Measurements from ENCODE around the gene ADIPOR2.
"Not testable (repeated sequence)": the region's sequence is repeated elsewhere in the genome, so short reads cannot be mapped to it uniquely, and the experiment has no call there.

Gene ADIPOR2

DNA sequence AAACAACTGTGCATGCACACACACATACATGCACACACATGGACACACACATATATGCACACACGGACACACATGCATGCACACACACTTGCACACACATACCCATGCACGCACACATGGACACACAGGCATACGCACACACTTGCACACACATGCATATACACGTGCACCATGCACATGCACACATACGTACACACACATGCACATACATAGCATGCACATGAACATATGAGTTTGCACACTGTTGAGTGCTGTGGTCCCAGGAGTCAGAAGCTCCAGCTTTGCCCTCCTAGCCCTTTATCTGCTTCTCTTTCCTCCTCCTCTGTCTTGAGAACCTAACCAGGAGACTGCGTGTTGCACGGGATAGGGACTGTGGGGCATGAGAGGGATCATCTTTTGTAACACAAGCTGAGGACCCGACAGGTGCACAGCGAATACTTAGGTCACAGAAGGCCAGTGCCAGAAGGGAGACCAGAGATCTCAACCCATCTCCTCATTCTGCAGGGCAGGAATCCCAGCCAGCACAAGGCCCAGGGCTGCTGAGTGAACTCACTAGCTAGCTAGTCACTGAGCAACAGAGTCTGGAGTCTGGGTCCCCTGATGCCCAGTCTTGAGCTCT lies 126.0 kb downstream of the ADIPOR2 start:
- DNase-seq, result no peak

DNA sequence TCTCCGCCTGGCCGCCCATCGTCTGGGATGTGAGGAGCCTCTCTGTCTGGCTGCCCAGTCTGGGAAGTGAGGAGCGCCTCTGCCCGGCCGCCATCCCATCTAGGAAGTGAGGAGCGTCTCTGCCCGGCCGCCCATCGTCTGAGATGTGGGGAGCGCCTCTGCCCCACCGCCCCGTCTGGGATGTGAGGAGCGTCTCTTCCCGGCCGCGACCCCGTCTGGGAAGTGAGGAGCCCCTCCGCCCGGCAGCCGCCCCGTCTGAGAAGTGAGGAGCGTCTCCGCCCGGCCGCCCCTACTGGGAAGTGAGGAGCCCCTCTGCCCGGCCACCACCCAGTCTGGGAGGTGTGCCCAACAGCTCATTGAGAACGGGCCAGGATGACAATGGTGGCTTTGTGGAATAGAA lies 127.1 kb downstream of the ADIPOR2 start:
- DNase-seq, result not testable (repeated sequence)

DNA sequence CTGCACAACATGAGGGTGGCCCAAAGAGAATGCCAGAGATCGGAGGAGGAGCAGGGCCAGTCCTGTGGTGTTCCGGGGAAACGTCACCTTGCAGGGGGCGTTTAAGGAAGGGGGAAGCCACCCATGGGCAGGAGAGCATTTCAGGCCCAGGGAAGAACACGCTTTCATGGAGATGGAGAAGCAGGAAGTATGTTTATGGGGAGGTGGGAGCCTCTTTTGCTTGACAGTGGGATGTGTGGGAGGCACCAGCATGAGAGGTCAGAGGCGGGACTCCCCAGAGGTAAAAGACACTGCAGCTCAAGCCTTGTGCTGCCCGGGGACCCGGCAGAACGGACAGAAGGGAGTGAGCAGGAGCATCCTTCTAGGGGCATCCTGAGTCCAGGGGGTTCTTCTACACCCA lies 128.2 kb downstream of the ADIPOR2 start:
- DNase-seq, result no peak

DNA sequence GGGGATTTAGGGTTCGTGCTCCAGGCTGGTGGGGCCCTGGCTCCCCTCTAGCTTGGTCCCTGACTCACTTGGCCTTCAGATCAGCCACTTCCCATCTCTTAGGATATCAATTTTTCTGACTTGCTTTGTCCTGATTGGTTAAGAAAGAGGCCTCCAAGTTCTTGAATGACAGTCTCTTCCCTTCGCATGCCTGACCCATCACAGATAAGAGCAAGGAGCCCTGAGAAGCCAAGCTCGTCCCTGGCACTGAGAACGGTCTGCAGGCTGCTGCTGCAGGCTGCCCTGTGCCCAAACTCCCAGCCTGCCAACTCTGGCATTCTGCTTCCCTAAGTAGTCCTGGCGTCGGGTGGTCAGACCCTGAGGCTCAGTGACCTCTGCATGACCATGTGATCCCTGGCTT lies 128.7 kb downstream of the ADIPOR2 start:
- no peak for DNase-seq

DNA sequence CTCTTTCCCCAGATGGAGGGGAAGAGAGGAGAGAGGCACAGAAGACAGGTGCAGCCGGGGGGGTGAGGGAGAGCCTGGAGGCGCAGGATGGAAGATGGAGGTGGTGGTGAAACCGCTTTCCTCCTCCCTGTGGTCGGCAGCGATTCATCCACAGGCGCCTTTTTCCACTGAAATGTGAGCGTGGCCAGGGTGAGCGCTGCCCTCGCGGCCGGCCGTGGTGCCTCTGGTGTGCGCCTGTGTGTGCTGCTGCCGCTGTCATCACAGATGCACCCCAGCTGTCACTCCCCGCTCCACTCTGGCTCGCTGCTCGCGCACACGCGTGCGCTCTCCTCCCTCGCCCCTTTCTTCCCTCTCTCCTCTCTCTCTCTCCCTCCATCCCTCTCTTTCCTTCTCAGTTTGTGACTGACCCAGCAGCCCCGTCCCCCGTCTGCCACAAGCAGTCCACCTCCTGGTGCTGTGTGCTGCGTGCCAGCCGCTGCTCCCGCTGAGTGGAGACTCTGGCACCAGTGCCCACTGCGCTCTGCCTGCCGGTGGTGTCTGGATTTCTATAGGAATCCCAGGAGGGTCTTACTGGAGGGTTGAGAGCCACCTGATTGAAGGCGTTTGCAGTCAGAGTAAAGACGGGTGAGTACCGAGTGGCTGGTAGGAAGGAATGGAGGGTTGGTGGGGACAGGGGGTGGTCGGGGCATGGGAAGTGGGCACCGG lies 129.5 kb downstream of the ADIPOR2 start, which contains the start of gene LRTM2:
Gene LRTM2 (plus strand): TSS at position 375 of the 705 bp plus-strand sequence. CDS start 7,584 bp downstream, outside the sequence.
- DNase-seq, result no peak

DNA sequence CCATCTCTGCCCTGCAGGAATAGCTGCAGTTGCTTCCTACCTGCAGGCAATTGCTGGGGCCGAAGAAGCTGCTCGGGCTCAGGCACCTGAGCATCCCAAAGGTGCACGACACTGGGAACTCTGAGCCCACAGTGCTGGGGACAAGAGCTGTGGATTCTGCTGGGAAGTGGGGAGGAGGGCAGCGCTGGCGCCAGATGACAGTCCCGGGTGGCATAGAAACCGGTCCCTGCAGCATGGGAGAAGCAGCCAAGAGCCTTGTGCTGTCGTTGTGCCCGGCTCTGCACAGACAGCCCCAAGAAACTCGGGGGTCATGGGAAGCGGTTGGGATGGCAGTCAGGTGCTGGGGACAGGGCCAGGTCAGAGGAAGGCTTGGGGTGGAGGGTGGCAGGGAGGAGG lies 130.0 kb downstream of the ADIPOR2 start:
- no peak for DNase-seq

DNA sequence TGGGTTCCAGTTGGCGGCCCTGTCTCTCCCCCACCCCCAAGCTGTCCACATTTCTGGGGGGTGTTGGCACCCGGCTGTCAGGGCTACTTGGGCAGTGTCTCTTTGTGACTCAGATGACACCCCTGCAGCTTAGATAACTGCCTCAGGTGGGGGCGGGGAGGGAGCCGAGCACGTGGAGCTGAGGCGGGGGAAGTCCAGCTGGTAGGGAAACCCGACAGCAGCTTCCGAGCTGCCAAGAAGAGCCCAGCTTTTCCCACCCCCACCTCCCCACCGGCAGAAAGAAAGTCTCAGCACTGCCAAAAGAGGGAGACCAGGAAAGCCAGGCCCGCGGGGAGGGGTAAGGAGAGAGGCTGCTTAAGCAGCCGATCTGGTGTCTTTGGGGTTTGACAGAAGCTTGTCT lies 130.9 kb downstream of the ADIPOR2 start:
- no peak for DNase-seq

DNA sequence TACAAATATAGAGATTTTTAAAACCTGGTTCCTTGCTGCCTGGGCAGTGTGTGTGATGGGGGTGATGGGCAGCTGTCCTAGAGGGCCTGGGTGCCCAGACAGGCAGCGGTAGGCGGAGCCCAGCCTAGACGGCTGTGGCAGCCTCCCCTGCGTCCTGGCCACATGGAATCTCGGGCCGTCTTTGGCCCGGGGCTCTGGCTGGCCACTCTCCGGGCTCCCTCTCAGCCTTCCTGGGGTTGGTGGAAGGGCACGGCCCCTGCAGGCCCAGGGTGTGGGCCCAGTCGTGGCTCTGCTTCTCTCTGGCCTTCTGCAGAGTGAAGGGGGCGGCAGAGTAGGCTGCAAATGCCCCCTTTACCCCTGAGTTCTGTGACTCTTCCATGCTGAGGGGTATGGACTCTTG lies 131.8 kb downstream of the ADIPOR2 start:
- no peak for DNase-seq

DNA sequence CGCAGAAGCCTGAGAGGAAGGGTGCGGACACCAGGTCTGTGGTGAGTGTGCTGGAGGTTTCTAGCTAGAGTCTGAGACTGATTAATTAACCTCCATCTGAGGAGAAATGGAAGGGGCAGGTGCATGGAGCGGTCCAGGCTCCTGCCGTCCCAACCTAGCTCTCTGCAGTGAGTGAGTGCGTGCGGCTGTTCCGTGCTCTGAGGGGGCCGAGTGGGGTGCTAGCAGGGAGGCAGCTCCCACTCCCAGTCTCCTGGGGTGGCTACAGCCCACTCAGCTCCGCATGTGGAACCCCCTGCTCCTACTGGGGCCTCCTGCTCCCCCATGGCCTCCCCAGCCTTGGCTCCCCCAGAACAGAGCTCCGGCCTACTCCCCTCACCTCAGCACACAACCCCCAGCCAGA lies 132.4 kb downstream of the ADIPOR2 start:
- DNase-seq, result no peak

DNA sequence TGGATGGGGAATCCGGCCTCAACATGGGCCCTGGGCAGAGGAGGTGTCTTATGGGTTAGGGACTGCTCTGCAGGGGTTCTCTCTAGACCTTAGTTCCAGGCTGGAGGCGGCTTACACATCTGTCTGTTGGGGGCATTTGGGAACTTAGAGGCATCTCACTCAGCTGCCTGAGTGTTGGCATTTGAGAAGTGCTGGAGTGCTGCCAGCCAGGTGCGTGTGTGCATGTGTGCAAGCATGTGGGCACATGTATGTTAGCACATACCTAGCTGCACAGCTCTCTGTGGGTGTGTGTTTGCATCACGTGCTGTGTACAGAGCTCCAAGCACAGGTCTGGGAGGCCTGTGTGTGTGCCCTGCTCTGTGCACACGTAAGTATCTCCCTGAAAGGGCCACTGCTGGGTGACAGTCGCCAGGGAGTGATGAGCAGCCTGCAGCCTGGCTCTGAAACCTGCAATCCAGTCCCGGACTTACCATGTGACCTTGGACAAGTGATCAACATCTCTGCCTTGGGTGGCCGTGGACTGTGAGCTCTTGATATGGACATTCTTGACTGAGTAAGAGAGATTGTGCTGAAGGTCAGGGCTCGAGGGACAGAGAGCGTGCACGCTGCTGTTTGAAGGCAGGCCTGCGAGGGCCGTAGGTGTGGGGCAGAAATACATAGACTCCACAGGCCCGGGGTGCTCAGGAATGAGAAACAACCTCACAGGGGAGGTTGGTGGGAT lies 134.7 kb downstream of the ADIPOR2 start:
- no peak for DNase-seq

DNA sequence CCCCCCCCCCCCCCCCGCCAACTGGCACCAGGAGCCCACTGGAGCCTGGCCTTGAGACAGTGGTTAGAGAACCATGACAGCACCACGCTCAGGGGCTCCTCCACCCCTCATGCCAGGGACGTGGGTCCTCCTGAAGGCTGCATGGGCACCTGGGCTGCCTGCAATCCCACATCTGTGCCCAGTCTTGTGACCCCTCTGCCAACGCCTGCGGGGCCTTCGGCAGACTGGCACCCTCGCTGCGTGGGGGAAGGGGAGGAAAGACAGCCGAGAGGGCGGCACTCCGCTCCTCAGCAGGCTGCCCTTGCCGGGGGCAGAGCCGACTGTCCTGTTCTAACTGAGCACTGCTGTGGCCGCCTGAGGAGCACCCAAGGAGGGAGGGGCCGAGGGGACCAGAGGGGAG lies 135.5 kb downstream of the ADIPOR2 start:
- DNase-seq, result no peak

DNA sequence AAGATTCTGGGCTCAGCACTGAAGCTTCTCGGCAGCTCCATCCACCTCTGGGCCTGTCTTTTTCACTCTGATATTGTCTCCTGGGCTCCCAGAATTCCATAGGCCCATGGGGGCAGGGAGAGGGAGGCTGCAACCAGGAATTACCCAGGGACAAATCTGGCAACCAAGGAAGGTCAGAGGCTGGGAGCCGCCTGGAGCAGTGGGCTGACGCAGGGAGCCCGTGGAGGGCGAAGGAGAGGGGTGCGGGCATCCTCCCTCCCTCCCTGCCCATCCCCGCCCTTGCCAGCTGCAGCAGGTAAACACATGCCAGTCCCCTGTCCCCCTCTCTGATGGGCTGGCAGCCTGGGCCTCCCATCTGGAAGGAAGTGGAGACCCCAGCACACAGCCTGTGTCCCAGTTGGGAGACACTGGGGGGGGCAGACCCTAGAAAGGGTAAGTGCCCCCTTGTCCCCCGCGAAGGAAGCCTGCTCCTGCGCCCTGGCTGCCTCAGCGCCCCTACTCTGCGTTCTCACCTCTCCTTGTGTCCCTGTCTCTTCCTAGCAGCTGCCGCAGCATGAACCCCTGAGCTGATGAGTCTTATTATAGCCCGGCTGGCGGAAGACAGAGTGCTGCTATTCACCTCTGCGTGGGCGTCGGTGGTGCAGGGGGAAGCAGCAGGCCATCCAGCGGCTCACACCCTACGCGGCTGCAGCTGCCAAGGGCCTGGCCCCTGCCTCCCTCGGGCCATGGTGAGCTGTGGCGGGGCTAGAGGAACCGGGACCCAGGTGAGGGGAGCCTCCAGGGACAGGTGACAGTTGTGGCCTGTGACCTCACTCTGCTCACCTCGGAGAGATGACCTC lies 136.2 kb downstream of the ADIPOR2 start:
- no peak for DNase-seq

DNA sequence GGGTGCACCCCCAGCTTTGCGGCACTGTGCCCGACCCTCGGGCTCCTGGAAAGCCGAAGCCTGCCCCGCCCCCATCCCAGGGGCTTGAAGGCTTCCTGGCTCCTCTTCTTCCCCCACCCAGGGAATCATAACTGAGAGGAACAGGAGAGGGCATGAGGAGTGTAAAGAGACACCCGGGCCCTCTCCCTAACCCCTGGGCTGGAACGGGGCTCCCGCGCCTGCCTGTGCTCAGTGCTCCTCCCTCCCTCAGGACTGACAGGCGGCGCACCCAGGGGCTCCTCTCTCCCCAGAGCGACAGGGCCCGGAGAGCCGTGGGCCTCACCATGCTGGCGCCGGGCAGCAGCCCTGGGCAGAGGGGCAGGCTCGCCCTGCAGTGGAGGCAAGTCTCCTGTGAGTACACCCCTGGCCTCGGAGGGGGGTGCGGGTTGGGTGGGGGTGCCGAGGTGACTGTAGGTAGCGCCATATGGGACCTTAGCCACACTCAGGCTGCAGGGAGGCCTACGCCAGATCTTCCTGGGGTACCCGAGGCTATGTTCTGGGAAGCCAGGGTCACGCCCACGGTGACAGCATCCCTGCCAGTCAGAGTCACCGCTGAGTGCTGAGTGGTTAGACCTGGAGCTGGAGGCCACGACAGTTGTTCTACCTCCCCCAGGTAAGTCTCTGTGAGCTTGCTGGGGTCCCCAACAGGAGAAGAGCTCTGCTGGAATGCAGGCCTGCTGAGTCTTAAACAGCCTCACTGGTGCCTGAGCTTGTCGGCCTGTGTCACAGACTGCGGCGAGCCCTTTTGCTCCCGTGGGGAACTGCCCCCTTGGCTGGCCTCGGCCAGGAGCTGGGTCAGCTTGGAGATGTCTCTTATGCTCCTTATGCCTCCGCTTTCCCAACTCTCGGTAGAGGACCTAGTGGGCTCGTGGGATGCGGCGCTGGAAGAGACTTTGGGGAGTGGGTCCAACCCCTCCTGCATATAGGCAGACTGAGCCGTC lies 137.2 kb downstream of the ADIPOR2 start:
- DNase-seq, result no peak

DNA sequence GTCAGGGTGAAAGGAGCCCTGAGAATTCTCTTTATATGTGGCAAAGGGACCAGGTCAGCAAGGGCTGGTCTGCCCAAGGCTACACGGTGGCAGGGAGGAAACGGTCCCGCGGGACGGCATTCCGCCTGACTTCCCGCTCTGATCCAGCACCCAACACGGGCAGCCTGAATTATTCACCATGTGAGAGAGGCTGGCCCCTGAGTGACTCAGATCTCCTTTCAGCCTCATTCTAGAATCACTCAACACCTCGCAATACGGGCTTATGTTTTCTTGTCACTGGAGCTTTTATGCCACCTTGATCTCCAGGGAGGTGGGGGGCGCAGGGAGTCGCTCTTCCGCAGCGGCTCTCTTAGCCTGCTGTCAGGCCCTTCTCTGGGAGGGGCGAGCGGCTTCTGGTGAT lies 138.0 kb downstream of the ADIPOR2 start:
- DNase-seq, result no peak

DNA sequence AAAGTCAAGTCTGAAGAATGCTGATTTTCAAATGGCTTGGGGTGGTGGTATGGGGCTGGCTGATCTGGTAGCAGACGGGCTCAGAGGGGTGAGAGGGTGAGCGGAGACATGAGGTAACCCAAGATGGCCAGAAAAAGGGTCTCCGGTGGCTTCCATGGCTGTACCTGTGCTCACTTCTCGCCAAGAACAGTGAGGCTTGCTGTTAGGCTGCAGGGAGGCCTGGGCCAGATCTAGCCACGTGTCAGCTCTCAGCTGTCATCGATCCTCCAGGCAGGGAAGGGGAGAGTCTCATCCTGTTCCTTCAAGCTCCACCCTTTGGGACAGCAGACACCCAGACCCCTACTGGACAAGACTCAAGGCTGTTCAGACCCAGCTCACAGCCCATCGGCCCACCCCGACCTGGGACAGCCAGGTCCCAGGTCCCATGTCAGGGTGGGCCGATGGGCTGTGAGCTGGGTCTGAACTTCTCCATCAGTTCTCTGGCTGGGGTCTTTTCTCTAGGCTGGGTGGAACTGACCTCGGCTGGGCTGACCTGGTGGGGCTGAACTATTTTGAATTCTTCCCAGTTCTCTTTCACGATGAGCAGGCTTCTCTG lies 138.5 kb downstream of the ADIPOR2 start:
- no peak for DNase-seq

DNA sequence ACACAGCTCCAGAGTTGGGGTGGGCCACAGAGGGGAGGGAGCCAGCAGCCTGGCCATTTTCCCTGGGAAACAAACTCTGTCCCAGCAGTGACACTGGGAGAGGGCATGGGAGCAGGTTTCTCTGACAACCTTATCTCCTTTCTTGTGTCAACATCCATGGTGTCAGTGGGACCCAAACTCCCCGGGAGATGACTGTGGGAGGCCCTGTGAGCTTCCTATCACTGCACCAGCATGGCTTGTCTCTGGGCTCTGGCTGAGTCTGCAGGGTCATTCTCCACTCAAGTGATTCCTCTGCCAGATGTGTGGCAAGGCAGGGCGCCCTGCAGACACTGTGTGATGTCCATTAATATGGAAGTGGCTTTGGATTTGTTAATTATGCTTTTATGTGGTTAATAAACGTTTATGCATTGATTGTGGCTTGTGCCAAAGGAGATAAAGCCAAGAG lies 139.6 kb downstream of the ADIPOR2 start:
- DNase-seq, result no peak

DNA sequence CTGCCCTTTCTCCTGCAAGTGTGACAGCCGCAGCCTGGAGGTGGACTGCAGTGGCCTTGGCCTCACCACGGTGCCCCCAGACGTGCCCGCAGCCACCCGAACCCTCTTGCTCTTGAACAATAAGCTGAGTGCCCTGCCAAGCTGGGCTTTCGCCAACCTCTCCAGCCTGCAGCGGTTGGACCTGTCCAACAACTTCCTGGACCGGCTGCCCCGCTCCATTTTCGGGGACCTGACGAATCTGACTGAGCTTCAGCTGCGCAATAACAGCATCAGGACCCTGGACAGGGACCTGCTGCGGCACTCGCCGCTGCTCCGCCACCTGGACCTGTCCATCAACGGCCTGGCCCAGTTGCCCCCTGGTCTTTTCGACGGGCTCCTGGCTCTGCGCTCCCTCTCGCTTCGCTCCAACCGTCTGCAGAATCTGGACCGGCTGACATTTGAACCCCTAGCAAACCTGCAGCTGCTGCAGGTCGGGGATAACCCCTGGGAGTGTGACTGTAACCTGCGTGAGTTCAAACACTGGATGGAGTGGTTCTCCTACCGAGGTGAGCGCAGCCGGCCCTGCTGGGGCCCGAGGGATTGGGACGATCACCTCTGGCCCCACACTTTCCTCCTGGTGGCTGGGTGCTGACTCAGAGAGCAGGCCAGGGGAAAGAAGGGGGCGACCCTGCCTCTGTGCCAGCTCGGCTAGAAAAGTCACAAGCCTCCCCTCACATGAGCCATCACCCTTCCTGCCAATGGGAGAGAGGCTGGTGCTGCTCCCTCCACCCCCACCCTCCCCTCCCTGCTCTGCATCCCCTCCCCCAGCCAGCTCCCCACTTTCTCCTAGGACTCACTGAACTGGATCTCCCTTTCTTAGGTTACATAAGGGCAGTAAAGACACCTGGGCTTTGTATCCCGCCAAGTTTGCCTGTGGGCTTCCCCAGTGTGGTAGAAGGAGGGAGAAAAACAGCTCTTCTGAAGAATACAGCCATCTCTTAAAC lies 140.4 kb downstream of the ADIPOR2 start:
- no peak for DNase-seq

DNA sequence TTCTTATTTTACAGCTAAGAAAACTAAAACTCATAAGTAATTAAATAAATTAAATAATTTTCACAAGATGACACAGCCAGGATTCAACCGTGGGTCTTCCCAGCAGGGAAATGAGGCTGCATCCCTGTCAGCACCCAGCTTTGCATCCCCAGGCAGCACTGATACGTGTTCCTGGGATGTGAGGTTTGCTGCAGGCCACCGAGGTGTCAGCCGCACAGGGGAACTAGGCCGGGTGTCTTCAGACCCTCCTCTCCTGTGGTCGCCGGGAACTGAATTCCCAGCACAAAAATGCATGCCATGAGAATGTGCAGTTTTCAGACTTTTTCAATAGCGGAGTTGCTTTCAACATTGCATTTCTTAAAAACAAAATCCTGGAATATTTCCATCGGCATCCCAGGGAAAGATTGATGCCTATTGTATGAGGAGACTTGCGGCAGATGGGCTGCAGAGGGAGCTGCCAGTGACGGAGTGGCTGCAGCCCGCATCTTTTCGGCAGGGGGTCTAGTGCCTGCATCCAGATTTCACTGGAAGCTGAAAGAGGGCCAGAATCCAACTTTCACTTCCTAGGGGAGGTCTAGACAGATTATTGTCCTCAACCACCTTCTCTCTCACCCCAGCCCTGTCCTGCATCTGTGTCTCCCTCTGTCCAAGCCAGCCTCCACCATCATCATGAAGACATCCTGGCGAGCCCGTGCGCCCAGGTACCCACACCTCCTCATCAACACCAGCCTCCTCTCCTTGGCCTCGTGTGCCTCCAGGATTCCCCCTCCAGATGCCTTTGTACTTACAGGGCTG lies 142.1 kb downstream of the ADIPOR2 start:
- no peak for DNase-seq

DNA sequence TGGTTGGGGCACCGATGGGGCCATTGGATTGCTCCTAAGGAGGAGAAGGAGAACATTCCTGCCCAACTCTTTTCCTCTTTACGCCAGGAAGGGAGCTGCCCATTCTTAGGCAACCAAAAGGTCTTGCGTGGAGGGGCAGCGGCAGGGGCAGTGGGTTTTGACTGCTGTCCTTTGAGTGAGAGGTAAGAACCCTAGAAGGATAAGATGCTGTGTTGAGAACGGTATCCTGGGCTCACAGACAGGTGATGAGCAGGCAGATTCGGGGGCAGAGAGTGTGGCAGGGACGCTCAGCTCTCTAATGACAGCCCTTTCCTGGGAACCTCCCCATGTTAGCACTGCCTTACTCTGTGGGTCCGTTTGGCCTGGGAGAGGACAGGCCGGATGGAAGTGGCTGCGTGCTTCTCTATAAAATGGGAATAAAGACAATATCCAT lies 142.7 kb downstream of the ADIPOR2 start:
- DNase-seq, result no peak

Measured in GDM1 (cell line).